Upper lobe of left lung (tissue), 4 donors: ENCODE results near the gene UBE2J2.

ENCODE experiments used
- EP300 ChIP-seq, 4 donors: sonication (generic); formaldehyde crosslinking; IDR thresholded peaks; one replicate each; pipeline ENCODE4 v1.5.1; 2017; ENCODE audit warnings: antibody characterized with exemption in 4 of 4, control low read depth in 2 of 4
- POLR2A ChIP-seq, 4 donors: fragments of 450-650 bp; IDR thresholded peaks; one replicate each; pipeline ENCODE4 v1.5.1; 2016 to 2017; ENCODE audit warnings: antibody characterized with exemption in 4 of 4, mild to moderate bottlenecking in 2 of 4
- TF ChIP-seq, protein P1 (sequence below), 6 experiments: fragments of 450-650 bp in 4 of 6; fragments of 200-600 bp in 2 of 6; sonication (generic) in 2 of 6; IDR thresholded peaks; one replicate each; pipeline ENCODE4 v1.5.1; 2016 to 2019; ENCODE audit warnings: antibody characterized with exemption in 6 of 6

- TF ChIP-seq EP300 (IDR thresholded peaks at IDR 0.05) (no peak), POLR2A (IDR thresholded peaks at IDR 0.05) (no peak)
- TF ChIP-seq, protein P1, sequence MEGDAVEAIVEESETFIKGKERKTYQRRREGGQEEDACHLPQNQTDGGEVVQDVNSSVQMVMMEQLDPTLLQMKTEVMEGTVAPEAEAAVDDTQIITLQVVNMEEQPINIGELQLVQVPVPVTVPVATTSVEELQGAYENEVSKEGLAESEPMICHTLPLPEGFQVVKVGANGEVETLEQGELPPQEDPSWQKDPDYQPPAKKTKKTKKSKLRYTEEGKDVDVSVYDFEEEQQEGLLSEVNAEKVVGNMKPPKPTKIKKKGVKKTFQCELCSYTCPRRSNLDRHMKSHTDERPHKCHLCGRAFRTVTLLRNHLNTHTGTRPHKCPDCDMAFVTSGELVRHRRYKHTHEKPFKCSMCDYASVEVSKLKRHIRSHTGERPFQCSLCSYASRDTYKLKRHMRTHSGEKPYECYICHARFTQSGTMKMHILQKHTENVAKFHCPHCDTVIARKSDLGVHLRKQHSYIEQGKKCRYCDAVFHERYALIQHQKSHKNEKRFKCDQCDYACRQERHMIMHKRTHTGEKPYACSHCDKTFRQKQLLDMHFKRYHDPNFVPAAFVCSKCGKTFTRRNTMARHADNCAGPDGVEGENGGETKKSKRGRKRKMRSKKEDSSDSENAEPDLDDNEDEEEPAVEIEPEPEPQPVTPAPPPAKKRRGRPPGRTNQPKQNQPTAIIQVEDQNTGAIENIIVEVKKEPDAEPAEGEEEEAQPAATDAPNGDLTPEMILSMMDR (IDR thresholded peaks at IDR 0.05), result no peak
Measured at GRCh38 chr1:1240348-1240732, 33.3 kb downstream of the UBE2J2 start.
